H1 (cell line): ENCODE results near the gene MPEG1. TPM values are rescaled to one million over a fixed set of nuclear protein-coding genes. Genes with fewer than 3 reads are reported as not detected.

Experiments
- ATF2 ChIP-seq: IDR thresholded peaks from 2 replicates; pipeline ENCODE4 v1.6.1; 2012; ENCODE audit warnings: low read length, inconsistent platforms
- BACH1 ChIP-seq: IDR thresholded peaks from 2 replicates; pipeline ENCODE4 v1.6.1; 2012; ENCODE audit warnings: low read length, improper control_type of control experiment
- BRCA1 ChIP-seq: IDR thresholded peaks from 2 replicates; pipeline ENCODE4 v1.6.1; 2012; ENCODE audit warnings: low read depth, low read length, improper control_type of control experiment
- CEBPB ChIP-seq: IDR thresholded peaks from 2 replicates; pipeline ENCODE4 v1.6.1; 2012; ENCODE audit warnings: low read depth, low read length
- CHD7 ChIP-seq: fragments of 300-600 bp; sonication (generic); IDR thresholded peaks from 2 replicates; pipeline ENCODE4 v1.7.1; 2012; ENCODE audit warnings: low read length, moderate library complexity, mild to moderate bottlenecking, inconsistent platforms; ENCODE audit not compliant: insufficient replicate concordance
- HDAC6 ChIP-seq: IDR thresholded peaks from one replicate; pipeline ENCODE4 v1.7.1; 2012; ENCODE audit warnings: low read depth, mild to moderate bottlenecking, inconsistent platforms, low read length, moderate library complexity
- NRF1 ChIP-seq: IDR thresholded peaks from 2 replicates; pipeline ENCODE4 v1.6.1; 2011; ENCODE audit warnings: mild to moderate bottlenecking, low read depth, low read length, improper control_type of control experiment
- SIX5 ChIP-seq: IDR thresholded peaks from 2 replicates; pipeline ENCODE4 v1.6.1; 2011; ENCODE audit warnings: mild to moderate bottlenecking, low read depth, low read length
- SP2 ChIP-seq: IDR thresholded peaks from 2 replicates; pipeline ENCODE4 v1.6.1; 2012; ENCODE audit warnings: mild to moderate bottlenecking, low read length, inconsistent platforms
- TAF7 ChIP-seq: optimal IDR thresholded peaks from 2 replicates; pipeline ENCODE3; 2011; ENCODE audit warnings: low read depth, mild to moderate bottlenecking, inconsistent platforms, low read length, moderate library complexity, borderline replicate concordance
- polyA plus RNA-seq, 7 experiments: library from polyadenylated mRNA; depleted of rRNA in 3 of 7; stranded (reverse) in 5 of 7; unstranded in 2 of 7; fragments of >200 nt in 5 of 7; fragments of 200-250 nt in 2 of 7; gene quantifications; 1 replicate in 5 of 7; 2 replicates in 1 of 7; 4 replicates in 1 of 7; pipeline versions ENCODE4 v1.2.1 to v1.2.3, GENCODE V29; 2011 to 2013; ENCODE audit warnings: missing spikeins in 2 of 7, mixed read lengths in 2 of 7
- total RNA-seq: library from RNA; stranded (reverse); fragmentation: NEBNext Ultra II Directional; extraction: Animal tissue kit (Norgen Biotek cat#: 25700); gene quantifications from 2 replicates; pipeline ENCODE4 v1.2.1, GENCODE V29; 2021

The MPEG1 gene
- total and polyA plus RNA-seq, 2 of the 8 experiments (the other 6 are each of a cell fraction or from before 2014, with no cell fraction given): not detected

GRCh38 chr11:59180168-59180776 lies 32.5 kb downstream of the MPEG1 start (continued):
- TF ChIP-seq CHD7 (no peak), NRF1 (no peak), HDAC6 (no peak), BRCA1 (no peak), ATF2 (no peak), SIX5 (no peak), TAF7 (no peak), BACH1 (no peak), SP2 (no peak), CEBPB (no peak)
